Measurements from ENCODE around the gene FKBP8.
A peak's percentile ranks its signal among the peaks of the same experiment; 100 is the strongest.

GRCh38 chr19:18522124-18522861 is 21.1 kb downstream of the FKBP8 start:
- TF ChIP-seq POLR2A (IDR thresholded peaks at IDR 0.05) (peak in 1 of 2 donors; percentile 9), CTCF (IDR thresholded peaks at IDR 0.05) (no peak), EP300 (IDR thresholded peaks at IDR 0.05) (peak in 1 of 4 donors; percentile 68)

All from sigmoid colon (tissue), 4 donors.